ENCODE results near the gene HOXD10. TPM values are rescaled to one million over a fixed set of nuclear protein-coding genes. Genes with fewer than 3 reads are reported as not detected.
A peak's percentile ranks its signal among the peaks of the same experiment; 100 is the strongest.

Gene HOXD10
- total and polyA plus RNA-seq, 2 of the 13 experiments (the other 11 are each of a cell fraction or from before 2014, with no cell fraction given): not detected

- H3K27ac ChIP-seq (ENCODE audit: extremely low read length, insufficient read depth, low read length): no peak overlapping the region
- no peaks in the 10 kb centered on the region for H4K20me1 ChIP-seq (ENCODE audit: insufficient read depth, low read length)
- no peaks in the 10 kb centered on the region for H3K79me2 ChIP-seq (ENCODE audit: insufficient read depth, low read length)
- FAIRE-seq: no peak
- H3K9me3 ChIP-seq (ENCODE audit: low read length): no peaks in the 10 kb centered on the region
- ChIA-PET POLR2A (no interaction called here), CTCF (ENCODE audit: low intra/inter-chr PET ratio, low total read pairs) (no interaction called here)
- H3K27me3 ChIP-seq (ENCODE audit: control insufficient read depth in 1 of 2, insufficient read depth in 2 of 2, low read length in 2 of 2): peaks cover 19 to 91% of the 10 kb centered on the region in 2 experiments
- TF ChIP-seq, protein P1, sequence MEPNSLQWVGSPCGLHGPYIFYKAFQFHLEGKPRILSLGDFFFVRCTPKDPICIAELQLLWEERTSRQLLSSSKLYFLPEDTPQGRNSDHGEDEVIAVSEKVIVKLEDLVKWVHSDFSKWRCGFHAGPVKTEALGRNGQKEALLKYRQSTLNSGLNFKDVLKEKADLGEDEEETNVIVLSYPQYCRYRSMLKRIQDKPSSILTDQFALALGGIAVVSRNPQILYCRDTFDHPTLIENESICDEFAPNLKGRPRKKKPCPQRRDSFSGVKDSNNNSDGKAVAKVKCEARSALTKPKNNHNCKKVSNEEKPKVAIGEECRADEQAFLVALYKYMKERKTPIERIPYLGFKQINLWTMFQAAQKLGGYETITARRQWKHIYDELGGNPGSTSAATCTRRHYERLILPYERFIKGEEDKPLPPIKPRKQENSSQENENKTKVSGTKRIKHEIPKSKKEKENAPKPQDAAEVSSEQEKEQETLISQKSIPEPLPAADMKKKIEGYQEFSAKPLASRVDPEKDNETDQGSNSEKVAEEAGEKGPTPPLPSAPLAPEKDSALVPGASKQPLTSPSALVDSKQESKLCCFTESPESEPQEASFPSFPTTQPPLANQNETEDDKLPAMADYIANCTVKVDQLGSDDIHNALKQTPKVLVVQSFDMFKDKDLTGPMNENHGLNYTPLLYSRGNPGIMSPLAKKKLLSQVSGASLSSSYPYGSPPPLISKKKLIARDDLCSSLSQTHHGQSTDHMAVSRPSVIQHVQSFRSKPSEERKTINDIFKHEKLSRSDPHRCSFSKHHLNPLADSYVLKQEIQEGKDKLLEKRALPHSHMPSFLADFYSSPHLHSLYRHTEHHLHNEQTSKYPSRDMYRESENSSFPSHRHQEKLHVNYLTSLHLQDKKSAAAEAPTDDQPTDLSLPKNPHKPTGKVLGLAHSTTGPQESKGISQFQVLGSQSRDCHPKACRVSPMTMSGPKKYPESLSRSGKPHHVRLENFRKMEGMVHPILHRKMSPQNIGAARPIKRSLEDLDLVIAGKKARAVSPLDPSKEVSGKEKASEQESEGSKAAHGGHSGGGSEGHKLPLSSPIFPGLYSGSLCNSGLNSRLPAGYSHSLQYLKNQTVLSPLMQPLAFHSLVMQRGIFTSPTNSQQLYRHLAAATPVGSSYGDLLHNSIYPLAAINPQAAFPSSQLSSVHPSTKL (CRISPR knock-in tag; IDR thresholded peaks at IDR 0.05): no peak
- TF ChIP-seq ZFP36L1 (CRISPR knock-in tag; IDR thresholded peaks at IDR 0.05): no peak
- no peak for TF ChIP-seq ZNF704 (CRISPR knock-in tag; IDR thresholded peaks at IDR 0.05; ENCODE audit: borderline replicate concordance)
- TF ChIP-seq ELF4 (CRISPR knock-in tag; IDR thresholded peaks at IDR 0.05; ENCODE audit: borderline replicate concordance): no peak
- no peak for TF ChIP-seq HMGA1 (CRISPR knock-in tag; conservative IDR thresholded peaks at IDR 0.05)
- TF ChIP-seq, protein P2, sequence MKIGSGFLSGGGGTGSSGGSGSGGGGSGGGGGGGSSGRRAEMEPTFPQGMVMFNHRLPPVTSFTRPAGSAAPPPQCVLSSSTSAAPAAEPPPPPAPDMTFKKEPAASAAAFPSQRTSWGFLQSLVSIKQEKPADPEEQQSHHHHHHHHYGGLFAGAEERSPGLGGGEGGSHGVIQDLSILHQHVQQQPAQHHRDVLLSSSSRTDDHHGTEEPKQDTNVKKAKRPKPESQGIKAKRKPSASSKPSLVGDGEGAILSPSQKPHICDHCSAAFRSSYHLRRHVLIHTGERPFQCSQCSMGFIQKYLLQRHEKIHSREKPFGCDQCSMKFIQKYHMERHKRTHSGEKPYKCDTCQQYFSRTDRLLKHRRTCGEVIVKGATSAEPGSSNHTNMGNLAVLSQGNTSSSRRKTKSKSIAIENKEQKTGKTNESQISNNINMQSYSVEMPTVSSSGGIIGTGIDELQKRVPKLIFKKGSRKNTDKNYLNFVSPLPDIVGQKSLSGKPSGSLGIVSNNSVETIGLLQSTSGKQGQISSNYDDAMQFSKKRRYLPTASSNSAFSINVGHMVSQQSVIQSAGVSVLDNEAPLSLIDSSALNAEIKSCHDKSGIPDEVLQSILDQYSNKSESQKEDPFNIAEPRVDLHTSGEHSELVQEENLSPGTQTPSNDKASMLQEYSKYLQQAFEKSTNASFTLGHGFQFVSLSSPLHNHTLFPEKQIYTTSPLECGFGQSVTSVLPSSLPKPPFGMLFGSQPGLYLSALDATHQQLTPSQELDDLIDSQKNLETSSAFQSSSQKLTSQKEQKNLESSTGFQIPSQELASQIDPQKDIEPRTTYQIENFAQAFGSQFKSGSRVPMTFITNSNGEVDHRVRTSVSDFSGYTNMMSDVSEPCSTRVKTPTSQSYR (CRISPR knock-in tag; IDR thresholded peaks at IDR 0.05; ENCODE audit: borderline replicate concordance): peak; percentile 30; the same call in 1 of the 2 replicates
- TF ChIP-seq ZNF431 (CRISPR knock-in tag; IDR thresholded peaks at IDR 0.05; ENCODE audit: borderline replicate concordance, low read depth): no peak
- TF ChIP-seq HINFP (CRISPR knock-in tag; IDR thresholded peaks at IDR 0.05; ENCODE audit: low read depth): no peak
- 57% methylated on average over 29 of the region's 31 CpGs for WGBS (ENCODE audit: low lambda C conversion rate)
- no peaks in the 10 kb centered on the region for H3K36me3 ChIP-seq (replicated peaks in 1 of 2; ENCODE audit: control insufficient read depth in 1 of 2, insufficient read depth in 2 of 2, low read length in 2 of 2)
- no peak overlapping the region for H2AFZ ChIP-seq (ENCODE audit: low read length)
- in situ Hi-C loops (cut with HindIII; ENCODE audit: extremely low pct_ligation_motif_present, low pct_unique_long_range_greater_than_20kb): no loop called here
- ATAC-seq: no peak
- BruUV-seq (replicated peaks): no TSS peak
- intact Hi-C loops (cut with micrococcal nuclease; ENCODE audit: unreplicated experiment): no loop called here
- no peak overlapping the region for H3K9ac ChIP-seq (ENCODE audit: insufficient read depth, low read depth, low read length)
- no peak overlapping the region for H3K4me3 ChIP-seq (replicated peaks in 1 of 3; ENCODE audit: insufficient read depth in 1 of 3, low read depth in 2 of 3, low read length in 3 of 3)
- DNase-seq (ENCODE audit: low spot score): no peak
- H3K4me2 ChIP-seq (ENCODE audit: low read depth, low read length): no peak overlapping the region
- H3K4me1 ChIP-seq (ENCODE audit: insufficient read depth, low read length): peaks cover 21% of the 10 kb centered on the region
Observed at GRCh38 chr2:176147800-176148496, 31.4 kb downstream of the HOXD10 start.

Data from HepG2 (cell line).